OCI-LY3 (cell line): ENCODE measurements around the gene MIER1.
A peak's percentile ranks its signal among the peaks of the same experiment; 100 is the strongest.
"Not testable (repeated sequence)": the region's sequence is repeated elsewhere in the genome, so short reads cannot be mapped to it uniquely, and the experiment has no call there.

Experiments
- H2AFZ ChIP-seq: fragments of 200-600, 300-600 bp; shearing (Covaris generic); 2 replicates; pipeline ENCODE4 v1.6.0; 2014; ENCODE audit warnings: antibody characterized with exemption, low read depth, low read length
- H3K27ac ChIP-seq: fragments of 200-600, 300-600 bp; sonication (generic); 2 replicates; pipeline ENCODE4 v1.5.1; 2014; ENCODE audit warnings: mild to moderate bottlenecking, low read length, moderate library complexity, mixed read lengths
- H3K27me3 ChIP-seq: fragments of 200-600, 300-600 bp; sonication (generic); 2 replicates; pipeline ENCODE4 v1.6.1; 2014; ENCODE audit warnings: low read depth, low read length, mixed read lengths
- H3K36me3 ChIP-seq: fragments of 200-600, 300-600 bp; sonication (generic); replicated peaks from 2 replicates; pipeline ENCODE3; 2014; ENCODE audit warnings: low read depth, low read length, mixed read lengths
- H3K4me1 ChIP-seq: fragments of 300-600, 200-600 bp; sonication (generic); 2 replicates; pipeline ENCODE4 v1.6.1; 2014; ENCODE audit warnings: low read length, mixed read lengths
- H3K4me2 ChIP-seq: fragments of 200-600, 300-600 bp; sonication (generic); 2 replicates; pipeline ENCODE4 v1.6.1; 2014; ENCODE audit warnings: low read length, mixed read lengths
- H3K4me3 ChIP-seq: fragments of 300-600, 200-600 bp; sonication (generic); 2 replicates; pipeline ENCODE4 v1.5.1; 2014; ENCODE audit warnings: antibody characterized with exemption, mild to moderate bottlenecking, low read length, moderate library complexity
- H3K79me2 ChIP-seq: fragments of 300-600, 200-600 bp; shearing (Covaris generic); 2 replicates; pipeline ENCODE4 v1.6.1; 2014; ENCODE audit warnings: mild to moderate bottlenecking, low read length, mixed read lengths
- H3K9ac ChIP-seq: fragments of 300-600, 200-600 bp; shearing (Covaris generic); 2 replicates; pipeline ENCODE4 v1.6.0; 2014; ENCODE audit warnings: mild to moderate bottlenecking, low read length, moderate library complexity
- H3K9me3 ChIP-seq: fragments of 200-600, 300-600 bp; shearing (Covaris generic); 2 replicates; pipeline ENCODE4 v1.6.1; 2014; ENCODE audit warnings: low read length, mixed read lengths; ENCODE audit not compliant: insufficient read depth
- H4K20me1 ChIP-seq: fragments of 200-600, 300-600 bp; sonication (generic); 2 replicates; pipeline ENCODE4 v1.6.1; 2016; ENCODE audit warnings: low read length, mixed read lengths; ENCODE audit not compliant: insufficient read depth
- EZH2phosphoT487 ChIP-seq: fragments of 200-600 bp; shearing (Covaris generic); IDR thresholded peaks from 2 replicates; pipeline ENCODE4 v1.6.1; 2018; ENCODE audit warnings: antibody characterized with exemption, mixed run types, low read depth
- TF ChIP-seq, protein P1 (sequence below): fragments of 200-600, 300-600 bp; sonication (generic); IDR thresholded peaks from 2 replicates; pipeline ENCODE4 v1.5.1; 2014; ENCODE audit warnings: antibody characterized with exemption, low read length, low read depth

MIER1 gene

GRCh38 chr1:66978201-66978600, 53.4 kb downstream of the MIER1 start:
- TF ChIP-seq, protein P1, sequence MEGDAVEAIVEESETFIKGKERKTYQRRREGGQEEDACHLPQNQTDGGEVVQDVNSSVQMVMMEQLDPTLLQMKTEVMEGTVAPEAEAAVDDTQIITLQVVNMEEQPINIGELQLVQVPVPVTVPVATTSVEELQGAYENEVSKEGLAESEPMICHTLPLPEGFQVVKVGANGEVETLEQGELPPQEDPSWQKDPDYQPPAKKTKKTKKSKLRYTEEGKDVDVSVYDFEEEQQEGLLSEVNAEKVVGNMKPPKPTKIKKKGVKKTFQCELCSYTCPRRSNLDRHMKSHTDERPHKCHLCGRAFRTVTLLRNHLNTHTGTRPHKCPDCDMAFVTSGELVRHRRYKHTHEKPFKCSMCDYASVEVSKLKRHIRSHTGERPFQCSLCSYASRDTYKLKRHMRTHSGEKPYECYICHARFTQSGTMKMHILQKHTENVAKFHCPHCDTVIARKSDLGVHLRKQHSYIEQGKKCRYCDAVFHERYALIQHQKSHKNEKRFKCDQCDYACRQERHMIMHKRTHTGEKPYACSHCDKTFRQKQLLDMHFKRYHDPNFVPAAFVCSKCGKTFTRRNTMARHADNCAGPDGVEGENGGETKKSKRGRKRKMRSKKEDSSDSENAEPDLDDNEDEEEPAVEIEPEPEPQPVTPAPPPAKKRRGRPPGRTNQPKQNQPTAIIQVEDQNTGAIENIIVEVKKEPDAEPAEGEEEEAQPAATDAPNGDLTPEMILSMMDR = no peak
- TF ChIP-seq EZH2phosphoT487 = no peak
- Histone ChIP-seq H3K4me2 (no peak overlapping the region), H3K4me1 (peaks cover 22% of the 10 kb centered on the region), H3K9ac (no peak overlapping the region), H3K4me3 (no peak overlapping the region), H3K27ac (no peak overlapping the region), H3K27me3 (no peaks in the 10 kb centered on the region), H3K36me3 (peaks cover 21% of the 10 kb centered on the region), H2AFZ (no peak overlapping the region), H4K20me1 (0 out of 2 replicates have a peak, but pooled peaks cover 8% of the 10 kb centered on the region), H3K79me2 (no peaks in the 10 kb centered on the region), H3K9me3 (no peaks in the 10 kb centered on the region)

DNA sequence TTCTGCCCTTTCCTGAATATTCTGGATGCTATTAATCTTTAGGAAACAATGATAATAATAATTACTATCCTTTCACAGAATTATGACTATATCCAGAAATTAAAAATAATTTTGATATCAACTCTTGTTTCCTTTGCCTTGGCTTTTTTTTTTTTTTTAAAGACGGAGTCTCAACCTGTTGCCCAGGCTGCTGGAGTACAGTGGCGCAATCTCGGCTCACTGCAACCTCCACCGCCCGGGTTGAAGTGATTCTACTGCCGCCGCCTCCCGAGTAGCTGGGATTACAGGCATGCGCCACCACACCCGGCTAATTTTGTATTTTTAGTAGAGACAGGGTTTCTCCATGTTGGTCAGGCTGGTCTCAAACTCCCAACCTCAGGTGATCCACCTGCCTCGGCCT, 54.8 kb downstream of the MIER1 start:
- not testable (repeated sequence) for H3K9ac ChIP-seq, H3K79me2 ChIP-seq, H3K4me2 ChIP-seq, H2AFZ ChIP-seq, H3K4me3 ChIP-seq, H3K27me3 ChIP-seq, H3K27ac ChIP-seq, H3K9me3 ChIP-seq
- H3K4me1 ChIP-seq = peaks cover 34% of the 10 kb centered on the region
- H4K20me1 ChIP-seq = peaks cover 13% of the 10 kb centered on the region; the same call in 1 of the 2 replicates
- peaks cover 25% of the 10 kb centered on the region for H3K36me3 ChIP-seq

DNA sequence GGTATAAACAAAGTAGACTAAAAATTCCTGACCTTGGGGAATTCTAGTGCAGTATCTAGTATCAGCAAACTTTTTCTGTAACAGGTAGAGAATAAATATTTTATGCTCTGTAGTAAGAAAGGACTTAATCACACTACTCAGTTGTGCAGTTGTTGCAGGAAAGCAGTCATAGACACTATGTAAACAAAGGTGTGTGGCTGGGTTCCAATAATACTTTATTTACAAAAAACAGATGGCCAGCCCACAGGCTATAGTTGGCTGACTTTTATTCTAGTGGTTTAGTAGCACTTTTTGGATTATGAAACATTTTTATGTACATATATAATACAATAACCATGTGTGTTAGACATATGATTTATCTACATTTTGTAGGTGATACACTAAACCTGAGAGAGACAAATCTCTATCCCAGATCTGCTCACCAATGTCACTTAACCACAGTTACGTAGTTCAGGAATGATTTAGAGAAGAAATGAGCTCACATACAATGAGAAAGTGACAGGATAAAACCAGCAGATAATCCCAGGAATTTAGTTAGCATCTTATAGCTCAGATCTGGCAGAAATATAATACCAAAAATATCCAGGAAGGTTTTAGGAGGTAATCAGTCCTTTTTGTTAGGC, 56.1 kb downstream of the MIER1 start:
- Histone ChIP-seq H3K27me3 (no peaks in the 10 kb centered on the region), H4K20me1 (peaks cover 22% of the 10 kb centered on the region; the same call in 1 of the 2 replicates), H3K9me3 (no peaks in the 10 kb centered on the region), H3K4me1 (peaks cover 45% of the 10 kb centered on the region), H3K36me3 (peaks cover 32% of the 10 kb centered on the region), H3K9ac (no peak overlapping the region), H3K4me3 (no peak overlapping the region), H3K4me2 (peak overlapping the region; percentile 55; the same call in 1 of the 2 replicates), H3K27ac (no peak overlapping the region), H2AFZ (no peak overlapping the region), H3K79me2 (no peaks in the 10 kb centered on the region)
- TF ChIP-seq, protein P1 = no peak
- TF ChIP-seq EZH2phosphoT487 = no peak

DNA sequence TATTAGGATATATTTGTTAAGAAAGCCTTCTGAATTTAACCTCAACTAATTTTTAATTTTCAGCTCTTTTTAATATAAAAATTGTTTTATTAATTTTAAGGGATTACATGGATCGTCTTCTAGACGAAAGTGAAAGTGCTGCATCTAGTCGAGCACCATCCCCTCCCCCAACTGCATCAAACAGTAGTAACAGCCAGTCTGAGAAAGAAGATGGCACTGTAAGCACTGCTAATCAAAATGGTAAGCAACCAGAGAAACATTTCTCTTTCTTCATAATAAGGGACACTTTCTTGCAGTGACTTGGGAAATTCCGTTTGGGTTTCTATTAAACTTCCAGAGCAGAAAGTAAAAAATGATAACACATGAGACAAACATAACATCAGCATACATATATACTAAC, 56.9 kb downstream of the MIER1 start:
- H3K9me3 ChIP-seq = no peaks in the 10 kb centered on the region
- no peak overlapping the region for H3K27ac ChIP-seq
- H4K20me1 ChIP-seq = peaks cover 22% of the 10 kb centered on the region; the same call in 1 of the 2 replicates
- H3K79me2 ChIP-seq = no peaks in the 10 kb centered on the region
- peaks cover 48% of the 10 kb centered on the region for H3K4me1 ChIP-seq
- H3K4me2 ChIP-seq = peak overlapping the region; percentile 55
- H3K27me3 ChIP-seq = no peaks in the 10 kb centered on the region
- H3K4me3 ChIP-seq = peak overlapping the region; percentile 55
- TF ChIP-seq, protein P1 = no peak
- TF ChIP-seq EZH2phosphoT487 = no peak
- no peak overlapping the region for H3K9ac ChIP-seq
- no peak overlapping the region for H2AFZ ChIP-seq
- peaks cover 36% of the 10 kb centered on the region for H3K36me3 ChIP-seq
